GM23338 (cell line): Measurements from ENCODE around the gene PCSK6. TPM values are rescaled to one million over a fixed set of nuclear protein-coding genes. Genes with fewer than 3 reads are reported as not detected.

Experiments
- ATAC-seq: fragments of 200-7000 bp; cut with Tn5 transposase; 3 replicates; pipeline ENCODE4 v1.9.1; 2020
- DNase-seq: peaks from one replicate; pipeline ENCODE4 v3.0.0-alpha.2; 2015; ENCODE audit warnings: low spot score
- H2AFZ ChIP-seq: fragments of 200-600 bp; sonication (generic); 2 replicates; pipeline ENCODE4 v1.8.0; 2016; ENCODE audit warnings: antibody characterized with exemption, mild to moderate bottlenecking, moderate library complexity
- H3F3A ChIP-seq: fragments of 200-600 bp; sonication (generic); replicated peaks from 2 replicates; pipeline ENCODE4 v1.8.0; 2017; ENCODE audit warnings: antibody characterized with exemption, mixed run types, low read depth
- H3K27ac ChIP-seq: fragments of 200-600 bp; sonication (generic); 2 replicates; pipeline ENCODE4 v1.6.1; 2016; ENCODE audit warnings: low read depth
- H3K27me3 ChIP-seq: fragments of 200-600 bp; sonication (generic); 2 replicates; pipeline ENCODE4 v1.8.0; 2016; ENCODE audit warnings: mild to moderate bottlenecking, mixed run types, moderate library complexity; ENCODE audit not compliant: insufficient read depth
- H3K36me3 ChIP-seq: fragments of 200-600 bp; sonication (generic); 2 replicates; pipeline ENCODE4 v1.8.0; 2016; ENCODE audit warnings: mild to moderate bottlenecking; ENCODE audit not compliant: insufficient read depth
- H3K4me1 ChIP-seq: fragments of 200-600 bp; sonication (generic); 2 replicates; pipeline ENCODE4 v1.8.0; 2016; ENCODE audit warnings: mild to moderate bottlenecking, moderate library complexity; ENCODE audit not compliant: insufficient read depth
- H3K4me2 ChIP-seq: fragments of 200-600 bp; sonication (generic); 2 replicates; pipeline ENCODE4 v1.7.1; 2017; ENCODE audit warnings: mixed run types
- H3K4me3 ChIP-seq: fragments of 200-600 bp; sonication (generic); 2 replicates; pipeline ENCODE4 v1.6.1; 2016; ENCODE audit warnings: mixed run types
- H3K79me2 ChIP-seq: fragments of 200-600 bp; sonication (generic); replicated peaks from 2 replicates; pipeline ENCODE4 v1.8.0; 2017; ENCODE audit warnings: mild to moderate bottlenecking; ENCODE audit not compliant: insufficient read depth
- H3K9me2 ChIP-seq: fragments of 200-600 bp; sonication (generic); 2 replicates; pipeline ENCODE4 v1.8.0; 2017; ENCODE audit not compliant: insufficient read depth
- H4K20me1 ChIP-seq: fragments of 200-600 bp; sonication (generic); replicated peaks from 2 replicates; pipeline ENCODE4 v1.8.0; 2017; ENCODE audit warnings: mild to moderate bottlenecking; ENCODE audit not compliant: insufficient read depth
- H3K27ac Mint-ChIP-seq: 2 replicates; pipeline ENCODE4 v1.8.0; 2020; ENCODE audit warnings: inconsistent platforms, mild to moderate bottlenecking, moderate library complexity, mixed read lengths
- H3K27me3 Mint-ChIP-seq: 3 replicates; pipeline ENCODE4 v1.8.0; 2022; ENCODE audit warnings: low read depth, mild to moderate bottlenecking, moderate library complexity, mixed read lengths, inconsistent platforms; ENCODE audit not compliant: insufficient read depth, poor library complexity
- H3K36me3 Mint-ChIP-seq: 3 replicates; pipeline ENCODE4 v1.8.0; 2021; ENCODE audit warnings: low read depth, mild to moderate bottlenecking, inconsistent platforms, moderate library complexity, mixed read lengths
- H3K4me1 Mint-ChIP-seq: 3 replicates; pipeline ENCODE4 v1.8.0; 2020; ENCODE audit warnings: mild to moderate bottlenecking, inconsistent platforms, mixed read lengths
- H3K4me3 Mint-ChIP-seq: 3 replicates; pipeline ENCODE4 v1.8.0; 2021; ENCODE audit warnings: moderate library complexity, mild to moderate bottlenecking, inconsistent platforms, mixed read lengths
- H3K9me3 Mint-ChIP-seq: 3 replicates; pipeline ENCODE4 v1.8.0; 2020; ENCODE audit warnings: moderate library complexity, mild to moderate bottlenecking, inconsistent platforms, mixed read lengths
- EZH2 ChIP-seq: fragments of 200-600 bp; sonication (generic); IDR thresholded peaks from one replicate; pipeline ENCODE4 v1.8.0; 2017; ENCODE audit warnings: antibody characterized with exemption, mild to moderate bottlenecking, low read depth; ENCODE audit not compliant: unreplicated experiment
- EZH2phosphoT487 ChIP-seq: fragments of 200-600 bp; sonication (generic); IDR thresholded peaks from one replicate; pipeline ENCODE4 v1.8.1; 2018; ENCODE audit warnings: antibody characterized with exemption; ENCODE audit not compliant: unreplicated experiment
- JUNB ChIP-seq: IDR thresholded peaks from one replicate; pipeline ENCODE4 v1.6.1; 2016; ENCODE audit warnings: antibody characterized with exemption; ENCODE audit not compliant: unreplicated experiment
- STAT1 ChIP-seq: IDR thresholded peaks from one replicate; pipeline ENCODE4 v1.6.1; 2016; ENCODE audit warnings: antibody characterized with exemption; ENCODE audit not compliant: unreplicated experiment
- ZNF114 ChIP-seq: fragments of 250-450 bp; sonication (Bioruptor Pico); IDR thresholded peaks from 2 replicates; pipeline ENCODE4 v1.5.0; 2020; ENCODE audit warnings: mild to moderate bottlenecking, moderate library complexity
- ZNF331 ChIP-seq: fragments of 250-450 bp; sonication (Bioruptor Pico); IDR thresholded peaks from 2 replicates; pipeline ENCODE4 v1.5.0; 2020; ENCODE audit warnings: low read depth, mild to moderate bottlenecking, moderate library complexity
- ZNF462 ChIP-seq: fragments of 250-450 bp; sonication (Bioruptor Pico); IDR thresholded peaks from 2 replicates; pipeline ENCODE4 v1.5.0; 2020; ENCODE audit warnings: mild to moderate bottlenecking, moderate library complexity
- polyA plus RNA-seq: library from polyadenylated mRNA; unstranded; fragments of >200 nt; fragmentation: Nextera tagmentation; extraction: Ambion mirVana; gene quantifications from 2 replicates; pipeline ENCODE4 v1.2.1, GENCODE V29; 2016
- total RNA-seq: library from RNA; depleted of rRNA; stranded (reverse); fragments of >200 nt; shearing (Covaris generic); gene quantifications from 2 replicates; pipeline ENCODE4 v1.2.3, GENCODE V29; 2014

Gene PCSK6
- total and polyA plus RNA-seq, 2 experiments from 2014 or later: 1.7 to 6.7 TPM

GRCh38 chr15:101308604-101309435 lies 180.7 kb downstream of the PCSK6 start (continued):
- no peak for TF ChIP-seq ZNF462
- TF ChIP-seq EZH2: no peak
- TF ChIP-seq ZNF114 (CRISPR knock-in tag): no peak

- no peaks in the 10 kb centered on the region for H3K4me1 ChIP-seq
- Mint-ChIP-seq H3K4me3 (no peak overlapping the region), H3K27ac (no peak overlapping the region), H3K27me3 (peaks cover 3% of the 10 kb centered on the region), H3K9me3 (no peaks in the 10 kb centered on the region), H3K36me3 (no peaks in the 10 kb centered on the region), H3K4me1 (no peaks in the 10 kb centered on the region)
- no peak overlapping the region for H3K4me2 ChIP-seq
- H3K27me3 ChIP-seq: no peaks in the 10 kb centered on the region
- no peak for TF ChIP-seq ZNF331
- no peak for TF ChIP-seq EZH2
- TF ChIP-seq EZH2phosphoT487: no peak
- TF ChIP-seq JUNB: no peak
- TF ChIP-seq STAT1: no peak
- no peaks in the 10 kb centered on the region for H3K36me3 ChIP-seq
- DNase-seq (no peak), ATAC-seq (peak; percentile 42)
- no peaks in the 10 kb centered on the region for H3F3A ChIP-seq
- no peaks in the 10 kb centered on the region for H3K9me2 ChIP-seq
- H3K4me3 ChIP-seq: no peak overlapping the region
- no peaks in the 10 kb centered on the region for H4K20me1 ChIP-seq
- H3K79me2 ChIP-seq: no peaks in the 10 kb centered on the region
- H2AFZ ChIP-seq: no peak overlapping the region
- no peak overlapping the region for H3K27ac ChIP-seq
Observed at GRCh38 chr15:101307897-101308603, 181.5 kb downstream of the PCSK6 start.
